Vagina (tissue), 2 donors: Measurements from ENCODE around the gene HNF1B. TPM values are rescaled to one million over a fixed set of nuclear protein-coding genes. Genes with fewer than 3 reads are reported as not detected.
A peak's percentile ranks its signal among the peaks of the same experiment; 100 is the strongest.
"Not testable (repeated sequence)": the region's sequence is repeated elsewhere in the genome, so short reads cannot be mapped to it uniquely, and the experiment has no call there.

Experiments used
- DNase-seq, 2 donors: peaks; one replicate each; pipeline ENCODE4 v3.0.0-alpha.2; 2017; ENCODE audit errors: extremely low spot score in 2 of 2
- H3K27ac ChIP-seq: fragments of 200-600 bp; sonication (generic); one replicate; pipeline ENCODE4 v1.5.1; 2019
- H3K27me3 ChIP-seq: fragments of 200-600 bp; sonication (generic); one replicate; pipeline ENCODE4 v1.5.1; 2019
- H3K36me3 ChIP-seq, 2 donors: fragments of 200-600 bp; sonication (generic); one replicate each; pipeline ENCODE4 v1.5.1; 2017 to 2019
- H3K4me1 ChIP-seq: fragments of 200-600 bp; sonication (generic); one replicate; pipeline ENCODE4 v1.5.1; 2019
- H3K4me3 ChIP-seq, 2 donors: fragments of 200-600 bp; sonication (generic); 1 replicate in 1 of 2; 2 replicates in 1 of 2; pipeline ENCODE4 v1.5.1; 2016 to 2019
- H3K9me3 ChIP-seq: fragments of 200-600 bp; sonication (generic); one replicate; pipeline ENCODE4 v1.5.1; 2019
- POLR2A ChIP-seq, 2 donors: fragments of 450-650 bp; IDR thresholded peaks; one replicate each; pipeline ENCODE4 v1.6.1; 2017; ENCODE audit warnings: antibody characterized with exemption in 2 of 2, mild to moderate bottlenecking in 2 of 2, moderate library complexity in 2 of 2
- POLR2AphosphoS5 ChIP-seq, 2 donors: sonication (generic); formaldehyde crosslinking; IDR thresholded peaks; one replicate each; pipeline ENCODE4 v1.9.0; 2017; ENCODE audit warnings: antibody characterized with exemption in 2 of 2, mild to moderate bottlenecking in 2 of 2, low read depth in 1 of 2; ENCODE audit not compliant: insufficient read depth in 1 of 2
- intact Hi-C: fragments of 100-400 bp; cut with DNase I; formaldehyde crosslinking; loops from one replicate; pipeline ENCODE4 v1.15.1; 2023
- total RNA-seq: library from RNA; depleted of rRNA; stranded (reverse); fragments of >200 nt; gene quantifications from one replicate; pipeline ENCODE4 v1.2.3, GENCODE V29; 2016
- TF ChIP-seq, protein P1 (sequence below), 3 experiments: fragments of 450-650 bp in 2 of 3; fragments of 200-600 bp in 1 of 3; sonication (generic) in 1 of 3; IDR thresholded peaks; one replicate each; pipeline ENCODE4 v1.5.1; 2017 to 2019; ENCODE audit warnings: antibody characterized with exemption in 3 of 3, mild to moderate bottlenecking in 2 of 3, moderate library complexity in 2 of 3

Gene HNF1B
- total RNA-seq, 1 donor from 2014 or later = not detected

DNA sequence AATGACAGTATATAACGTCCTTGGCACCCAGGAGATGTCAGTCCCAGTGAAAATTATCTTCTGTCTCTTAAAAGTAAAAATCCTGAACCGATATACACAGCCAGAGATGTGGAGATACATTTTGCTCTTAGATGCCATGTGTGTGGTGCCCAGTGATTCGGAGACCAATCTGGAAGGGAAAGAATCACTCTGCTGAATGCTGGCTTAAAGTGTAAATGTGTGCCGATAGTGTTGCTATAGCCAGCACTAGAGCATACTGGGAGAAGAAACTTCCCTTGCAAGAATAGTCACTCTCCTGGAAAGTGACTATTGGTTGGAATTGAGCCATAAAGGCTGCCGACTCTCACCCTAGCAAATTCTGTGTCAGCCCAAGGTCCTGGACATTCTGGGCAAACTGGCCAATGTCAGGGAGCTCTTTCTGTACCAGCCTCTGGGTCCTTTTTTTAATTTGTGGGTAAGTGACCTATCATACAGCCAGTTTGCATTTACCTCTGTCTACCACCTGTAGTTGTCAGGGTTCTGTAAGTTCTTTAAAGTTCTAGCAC, 44.2 kb upstream of the HNF1B start:
- Histone ChIP-seq H3K36me3 (no peaks in the 10 kb centered on the region), H3K4me3 (no peak overlapping the region), H3K27me3 (no peaks in the 10 kb centered on the region), H3K4me1 (no peaks in the 10 kb centered on the region), H3K9me3 (no peaks in the 10 kb centered on the region), H3K27ac (no peak overlapping the region)
- TF ChIP-seq POLR2A (IDR thresholded peaks at IDR 0.05) = no peak
- TF ChIP-seq POLR2AphosphoS5 (IDR thresholded peaks at IDR 0.05; ENCODE audit: insufficient read depth in 1 of 2, low read depth in 1 of 2) = no peak
- TF ChIP-seq, protein P1, sequence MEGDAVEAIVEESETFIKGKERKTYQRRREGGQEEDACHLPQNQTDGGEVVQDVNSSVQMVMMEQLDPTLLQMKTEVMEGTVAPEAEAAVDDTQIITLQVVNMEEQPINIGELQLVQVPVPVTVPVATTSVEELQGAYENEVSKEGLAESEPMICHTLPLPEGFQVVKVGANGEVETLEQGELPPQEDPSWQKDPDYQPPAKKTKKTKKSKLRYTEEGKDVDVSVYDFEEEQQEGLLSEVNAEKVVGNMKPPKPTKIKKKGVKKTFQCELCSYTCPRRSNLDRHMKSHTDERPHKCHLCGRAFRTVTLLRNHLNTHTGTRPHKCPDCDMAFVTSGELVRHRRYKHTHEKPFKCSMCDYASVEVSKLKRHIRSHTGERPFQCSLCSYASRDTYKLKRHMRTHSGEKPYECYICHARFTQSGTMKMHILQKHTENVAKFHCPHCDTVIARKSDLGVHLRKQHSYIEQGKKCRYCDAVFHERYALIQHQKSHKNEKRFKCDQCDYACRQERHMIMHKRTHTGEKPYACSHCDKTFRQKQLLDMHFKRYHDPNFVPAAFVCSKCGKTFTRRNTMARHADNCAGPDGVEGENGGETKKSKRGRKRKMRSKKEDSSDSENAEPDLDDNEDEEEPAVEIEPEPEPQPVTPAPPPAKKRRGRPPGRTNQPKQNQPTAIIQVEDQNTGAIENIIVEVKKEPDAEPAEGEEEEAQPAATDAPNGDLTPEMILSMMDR (IDR thresholded peaks at IDR 0.05) = no peak
- DNase-seq = no peak
- intact Hi-C loops = no loop called here

DNA sequence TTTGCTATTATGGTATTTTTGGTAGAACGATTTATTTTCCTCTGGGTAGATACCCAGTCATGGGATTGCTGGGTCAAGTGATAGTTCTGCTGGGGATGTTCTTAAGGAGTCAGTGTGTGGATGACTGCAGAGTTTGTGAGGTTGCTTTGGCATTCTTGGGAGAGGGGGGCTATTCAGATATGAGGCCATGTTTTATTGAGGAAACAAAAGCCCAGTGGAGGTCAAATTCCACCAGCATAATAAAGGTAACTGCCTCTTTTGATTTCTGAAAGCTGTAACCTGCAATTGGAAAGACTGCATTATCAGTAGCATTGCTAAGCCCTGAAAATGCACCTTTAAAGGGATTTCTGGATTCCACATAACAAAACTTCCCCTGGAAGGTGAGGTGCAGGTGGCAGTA, 43.7 kb upstream of the HNF1B start:
- H3K4me1 ChIP-seq = no peaks in the 10 kb centered on the region
- no peaks in the 10 kb centered on the region for H3K27me3 ChIP-seq
- DNase-seq = no peak
- no peaks in the 10 kb centered on the region for H3K9me3 ChIP-seq
- H3K36me3 ChIP-seq = no peaks in the 10 kb centered on the region
- intact Hi-C loops = no loop called here
- no peak overlapping the region for H3K4me3 ChIP-seq
- TF ChIP-seq POLR2AphosphoS5 (IDR thresholded peaks at IDR 0.05; ENCODE audit: insufficient read depth in 1 of 2, low read depth in 1 of 2) (no peak), POLR2A (IDR thresholded peaks at IDR 0.05) (no peak)
- TF ChIP-seq, protein P1 (IDR thresholded peaks at IDR 0.05) = no peak
- no peak overlapping the region for H3K27ac ChIP-seq

DNA sequence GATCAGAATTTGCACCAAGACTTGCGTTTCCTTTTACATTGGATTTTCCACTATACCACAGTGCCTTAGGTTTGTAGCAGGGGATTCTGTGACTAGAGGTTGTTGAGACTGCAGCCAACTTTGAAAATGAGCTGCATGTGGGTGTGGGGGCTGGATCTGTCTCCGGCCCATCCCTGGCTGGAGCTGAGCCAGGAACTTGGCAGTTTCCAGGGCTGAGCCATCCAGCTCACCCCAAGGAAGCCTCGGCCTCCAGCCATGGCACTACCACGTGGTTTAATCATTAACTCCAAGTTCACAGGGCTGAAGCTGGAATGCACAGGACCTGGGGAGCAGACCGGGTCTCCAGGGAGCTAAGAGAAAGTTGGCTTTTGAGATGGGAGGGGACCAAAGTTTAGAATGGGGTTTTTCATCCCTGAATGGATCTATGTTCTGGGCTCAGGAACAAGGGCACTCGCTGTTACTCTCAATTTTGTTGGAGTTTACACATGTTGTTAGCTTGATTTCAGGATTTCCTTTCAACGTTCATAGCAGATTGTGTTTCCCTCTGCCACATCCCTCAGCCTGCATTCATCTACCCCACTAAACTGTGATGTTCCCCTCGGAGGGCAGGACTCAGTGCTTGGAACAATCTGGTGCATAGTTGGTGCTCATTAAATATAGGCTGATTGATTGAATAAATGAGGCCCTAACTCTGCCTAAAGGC, 42.3 kb upstream of the HNF1B start:
- peak in 1 of 2 donors; percentile 6 for DNase-seq
- Histone ChIP-seq H3K27ac (no peak overlapping the region), H3K36me3 (no peaks in the 10 kb centered on the region), H3K4me3 (no peak overlapping the region), H3K27me3 (no peaks in the 10 kb centered on the region), H3K4me1 (no peaks in the 10 kb centered on the region), H3K9me3 (no peaks in the 10 kb centered on the region)
- intact Hi-C loops = no loop called here
- no peak for TF ChIP-seq POLR2A (IDR thresholded peaks at IDR 0.05)
- no peak for TF ChIP-seq POLR2AphosphoS5 (IDR thresholded peaks at IDR 0.05; ENCODE audit: insufficient read depth in 1 of 2, low read depth in 1 of 2)
- TF ChIP-seq, protein P1 (IDR thresholded peaks at IDR 0.05) = no peak

DNA sequence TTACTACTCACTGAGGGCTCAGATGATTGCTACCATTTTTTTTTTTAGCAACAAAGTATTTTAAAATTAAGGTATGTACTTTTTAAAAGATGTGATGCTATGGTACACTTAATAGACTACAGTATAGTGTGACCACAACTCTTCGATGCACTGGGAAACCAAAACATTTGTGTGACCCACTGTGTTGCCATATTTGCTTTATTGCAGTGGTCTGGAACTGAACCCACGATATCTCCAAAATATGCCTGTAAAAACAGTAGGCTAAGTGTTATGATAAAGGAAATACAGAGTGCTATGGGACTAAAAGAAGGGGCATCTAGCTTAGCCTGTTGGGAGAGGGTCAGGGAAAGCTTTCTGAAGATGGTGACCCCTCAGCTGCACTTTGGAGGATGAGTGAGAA, 41.6 kb upstream of the HNF1B start:
- Histone ChIP-seq H3K9me3 (no peaks in the 10 kb centered on the region), H3K4me3 (no peak overlapping the region), H3K4me1 (no peaks in the 10 kb centered on the region), H3K27me3 (no peaks in the 10 kb centered on the region), H3K36me3 (no peaks in the 10 kb centered on the region), H3K27ac (no peak overlapping the region)
- intact Hi-C loops = no loop called here
- TF ChIP-seq POLR2A (IDR thresholded peaks at IDR 0.05) (no peak), POLR2AphosphoS5 (IDR thresholded peaks at IDR 0.05; ENCODE audit: insufficient read depth in 1 of 2, low read depth in 1 of 2) (no peak)
- TF ChIP-seq, protein P1 (IDR thresholded peaks at IDR 0.05) = no peak
- no peak for DNase-seq

DNA sequence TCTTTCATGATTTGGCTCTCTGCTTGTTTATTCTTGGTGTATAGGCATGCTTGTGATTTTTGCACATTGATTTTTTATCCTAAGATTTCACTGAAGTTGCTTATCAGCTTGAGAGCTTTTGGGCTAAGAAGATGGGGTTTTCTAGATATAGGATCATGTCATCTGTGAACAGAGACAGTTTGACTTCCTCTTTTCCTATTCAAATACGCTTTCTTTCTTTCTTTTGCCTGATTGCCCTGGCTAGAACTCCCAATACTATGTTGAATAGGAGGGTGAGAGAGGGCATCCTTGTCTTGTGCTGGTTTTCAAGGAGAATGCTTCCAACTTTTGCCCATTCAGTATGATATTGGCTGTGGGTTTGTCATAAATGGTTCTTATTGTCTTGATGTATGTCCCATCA, 37.6 kb upstream of the HNF1B start:
- H3K4me1 ChIP-seq, intact Hi-C loops: not testable (repeated sequence)

More for the DNA sequence above, 37.6 kb upstream of the HNF1B start:
- H3K27me3 ChIP-seq, H3K9me3 ChIP-seq, H3K36me3 ChIP-seq, DNase-seq, H3K27ac ChIP-seq, H3K4me3 ChIP-seq: not testable (repeated sequence)
